Lower lobe of right lung (tissue), 2 donors: ENCODE measurements around the gene F12. TPM values are rescaled to one million over a fixed set of nuclear protein-coding genes. Genes with fewer than 3 reads are reported as not detected.
"Not testable (repeated sequence)": the region's sequence is repeated elsewhere in the genome, so short reads cannot be mapped to it uniquely, and the experiment has no call there.

Experiments
- ATAC-seq, 2 donors: fragments of 200-7000 bp; cut with Tn5 transposase; one replicate each; pipeline ENCODE4 v1.9.1; 2020 to 2022; ENCODE audit warnings: mild to moderate bottlenecking in 2 of 2, moderate library complexity in 2 of 2
- DNase-seq: peaks from one replicate; pipeline ENCODE4 v3.0.0-alpha.2; 2020
- H3K27ac ChIP-seq: fragments of 200-600 bp; one replicate; pipeline ENCODE4 v1.8.0; 2022
- H3K27me3 ChIP-seq: fragments of 200-600 bp; one replicate; pipeline ENCODE4 v1.8.0; 2022; ENCODE audit warnings: low read depth
- H3K36me3 ChIP-seq: fragments of 200-600 bp; one replicate; pipeline ENCODE4 v1.8.0; 2022; ENCODE audit warnings: mild to moderate bottlenecking
- H3K4me1 ChIP-seq: fragments of 200-600 bp; one replicate; pipeline ENCODE4 v1.8.0; 2022
- H3K4me3 ChIP-seq: fragments of 200-600 bp; one replicate; pipeline ENCODE4 v1.8.0; 2022; ENCODE audit warnings: mild to moderate bottlenecking
- H3K9me3 ChIP-seq: fragments of 200-600 bp; one replicate; pipeline ENCODE4 v1.8.0; 2022
- intact Hi-C: fragments of 100-400 bp; cut with DNase I; formaldehyde crosslinking; loops from one replicate; pipeline ENCODE4 v1.11.0; 2022
- total RNA-seq: library from RNA; stranded (reverse); fragmentation: NEBNext Ultra II Directional; extraction: Animal tissue kit (Norgen Biotek cat#: 25700); gene quantifications from one replicate; pipeline ENCODE4 v1.2.1, GENCODE V29; 2021
- TF ChIP-seq, protein P1 (sequence below): fragments of 200-600 bp; IDR thresholded peaks from one replicate; pipeline ENCODE4 v1.8.0; 2022; ENCODE audit warnings: antibody characterized with exemption, mild to moderate bottlenecking
- donor health status: DM: no; HTN: yes; CAD: no; lungs with severe emphysema.

Gene F12
- total RNA-seq, 1 donor from 2014 or later: 0.80 TPM

DNA sequence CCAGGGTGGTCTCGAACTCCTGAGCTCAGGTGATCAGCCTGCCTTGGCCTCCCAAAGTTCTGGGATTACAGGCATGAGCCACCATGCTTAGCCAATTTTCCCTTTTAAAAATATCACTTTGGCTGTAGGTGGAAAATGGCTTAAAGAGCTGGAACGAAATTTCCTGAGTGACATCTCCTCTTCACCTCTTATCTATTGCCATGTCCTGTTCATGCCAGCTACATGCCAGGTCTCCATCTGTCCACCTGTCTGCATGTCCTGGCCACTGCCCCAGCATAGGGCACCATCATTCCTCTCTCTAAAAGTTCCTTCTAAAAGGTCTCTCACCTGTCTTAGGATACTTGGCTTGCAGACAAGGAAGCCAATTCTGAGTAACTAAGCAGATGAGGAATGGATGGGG, 14.3 kb upstream of the F12 start:
- Histone ChIP-seq H3K4me3 (no peak overlapping the region), H3K27ac (no peak overlapping the region), H3K4me1 (peaks cover 23% of the 10 kb centered on the region), H3K27me3 (no peaks in the 10 kb centered on the region), H3K36me3 (no peaks in the 10 kb centered on the region), H3K9me3 (no peaks in the 10 kb centered on the region)
- DNase-seq: no peak
- TF ChIP-seq, protein P1, sequence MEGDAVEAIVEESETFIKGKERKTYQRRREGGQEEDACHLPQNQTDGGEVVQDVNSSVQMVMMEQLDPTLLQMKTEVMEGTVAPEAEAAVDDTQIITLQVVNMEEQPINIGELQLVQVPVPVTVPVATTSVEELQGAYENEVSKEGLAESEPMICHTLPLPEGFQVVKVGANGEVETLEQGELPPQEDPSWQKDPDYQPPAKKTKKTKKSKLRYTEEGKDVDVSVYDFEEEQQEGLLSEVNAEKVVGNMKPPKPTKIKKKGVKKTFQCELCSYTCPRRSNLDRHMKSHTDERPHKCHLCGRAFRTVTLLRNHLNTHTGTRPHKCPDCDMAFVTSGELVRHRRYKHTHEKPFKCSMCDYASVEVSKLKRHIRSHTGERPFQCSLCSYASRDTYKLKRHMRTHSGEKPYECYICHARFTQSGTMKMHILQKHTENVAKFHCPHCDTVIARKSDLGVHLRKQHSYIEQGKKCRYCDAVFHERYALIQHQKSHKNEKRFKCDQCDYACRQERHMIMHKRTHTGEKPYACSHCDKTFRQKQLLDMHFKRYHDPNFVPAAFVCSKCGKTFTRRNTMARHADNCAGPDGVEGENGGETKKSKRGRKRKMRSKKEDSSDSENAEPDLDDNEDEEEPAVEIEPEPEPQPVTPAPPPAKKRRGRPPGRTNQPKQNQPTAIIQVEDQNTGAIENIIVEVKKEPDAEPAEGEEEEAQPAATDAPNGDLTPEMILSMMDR: no peak
- ATAC-seq: no peak
- intact Hi-C loops: no loop called here

DNA sequence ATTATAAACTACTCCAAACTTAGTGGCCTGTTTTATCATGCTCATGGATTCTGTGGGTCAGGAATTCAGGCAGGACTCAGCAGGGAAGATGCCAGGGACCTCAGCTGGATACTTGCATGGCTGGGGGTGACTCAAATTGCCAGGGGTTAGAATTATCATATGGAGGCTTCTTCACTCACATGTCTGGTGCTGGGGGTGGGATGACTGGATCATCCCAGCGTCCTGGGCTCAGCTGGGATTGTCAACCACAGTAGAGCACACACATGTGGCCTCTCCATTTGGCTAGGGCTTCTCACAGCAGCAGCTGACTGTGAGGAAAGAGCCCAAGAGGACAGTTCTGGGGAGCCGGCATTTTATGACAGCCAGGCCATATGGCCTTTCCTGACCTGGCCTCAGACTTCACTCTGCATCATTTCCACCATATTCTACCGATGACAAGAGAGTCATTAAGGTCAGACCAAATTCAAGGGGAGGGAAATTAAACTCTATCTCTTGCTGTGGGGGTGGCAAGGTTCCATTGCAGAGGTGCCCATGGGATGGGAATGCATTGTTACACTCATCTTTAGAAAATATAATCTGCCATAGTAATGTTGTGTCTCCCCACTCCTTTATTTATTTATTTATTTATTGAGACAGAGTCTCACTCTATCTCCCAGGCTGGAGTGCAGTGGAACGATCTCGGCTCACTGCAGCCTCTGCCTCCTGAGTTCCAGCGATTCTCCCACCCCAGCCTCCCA, 11.9 kb upstream of the F12 start:
- no peaks in the 10 kb centered on the region for H3K36me3 ChIP-seq
- no peaks in the 10 kb centered on the region for H3K9me3 ChIP-seq
- no peak overlapping the region for H3K4me3 ChIP-seq
- H3K27ac ChIP-seq: no peak overlapping the region
- DNase-seq (no peak), ATAC-seq (no peak)
- no peaks in the 10 kb centered on the region for H3K27me3 ChIP-seq
- intact Hi-C loops: no loop called here
- peaks cover 19% of the 10 kb centered on the region for H3K4me1 ChIP-seq
- TF ChIP-seq, protein P1: no peak

DNA sequence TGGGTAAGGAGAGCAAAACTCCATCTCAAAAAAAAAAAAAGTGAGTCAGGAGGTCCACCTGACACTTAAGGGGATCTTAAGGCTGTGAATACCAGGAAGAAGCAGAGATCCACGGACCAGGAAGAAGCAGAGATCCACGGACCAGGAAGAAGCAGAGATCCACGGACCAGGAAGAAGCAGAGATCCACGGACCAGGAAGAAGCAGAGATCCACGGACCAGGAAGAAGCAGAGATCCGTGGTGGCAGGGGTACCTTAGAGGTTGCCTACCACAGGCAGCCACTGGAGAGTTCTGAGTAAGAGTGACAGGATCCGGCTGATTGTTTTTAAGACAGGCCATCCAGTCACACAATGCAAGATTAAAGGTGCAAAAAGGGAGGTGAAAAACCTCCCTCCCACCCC, 11.1 kb upstream of the F12 start:
- H3K4me3 ChIP-seq, H3K27ac ChIP-seq, ATAC-seq, H3K36me3 ChIP-seq, intact Hi-C loops, H3K9me3 ChIP-seq, H3K27me3 ChIP-seq, DNase-seq: not testable (repeated sequence)
- peaks cover 17% of the 10 kb centered on the region for H3K4me1 ChIP-seq

DNA sequence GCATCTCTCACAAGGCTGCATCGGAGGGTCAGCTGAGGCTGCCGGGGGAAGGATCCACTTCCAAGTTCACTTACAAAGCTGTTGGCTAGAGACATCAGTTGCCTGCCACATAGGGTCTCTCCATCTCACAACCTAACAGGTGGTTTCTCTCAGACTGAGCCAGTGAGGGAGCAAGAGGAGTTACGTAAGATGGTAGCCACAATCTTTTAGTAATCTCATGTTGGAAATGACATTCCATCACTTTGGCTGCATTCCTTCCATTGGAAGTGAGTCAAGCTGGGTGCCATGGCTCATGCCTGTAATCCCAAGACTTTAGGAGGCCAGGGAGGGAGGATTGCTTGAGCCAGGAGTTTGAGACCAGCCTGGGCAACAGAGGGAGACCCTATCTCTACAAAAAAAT, 9.7 kb upstream of the F12 start:
- ATAC-seq (peak; percentile 29 to 37), DNase-seq (no peak)
- intact Hi-C loops: no loop called here
- Histone ChIP-seq H3K36me3 (no peaks in the 10 kb centered on the region), H3K4me1 (peaks cover 12% of the 10 kb centered on the region), H3K27ac (no peak overlapping the region), H3K27me3 (no peaks in the 10 kb centered on the region), H3K4me3 (no peak overlapping the region), H3K9me3 (no peaks in the 10 kb centered on the region)
- TF ChIP-seq, protein P1: no peak

DNA sequence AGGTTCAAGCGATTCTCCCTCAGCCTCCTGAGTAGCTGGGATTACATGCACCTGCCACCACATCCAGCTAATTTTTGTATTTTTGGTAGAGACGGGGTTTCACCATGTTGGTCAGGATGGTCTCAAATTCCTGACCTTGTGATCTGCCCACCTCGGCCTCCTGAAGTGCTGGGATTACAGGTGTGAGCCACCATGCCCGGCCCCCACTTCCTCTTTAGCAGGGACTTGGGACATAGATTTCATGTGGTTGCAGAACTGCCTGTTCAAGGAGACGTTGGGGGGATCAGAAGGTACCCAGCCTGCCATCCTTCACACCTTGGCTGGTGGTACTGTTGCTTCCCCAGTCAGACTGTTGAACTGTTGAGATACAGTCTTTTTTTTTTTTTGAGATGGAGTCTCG, 7.7 kb upstream of the F12 start:
- ATAC-seq, H3K36me3 ChIP-seq, H3K9me3 ChIP-seq, H3K27me3 ChIP-seq, H3K4me3 ChIP-seq, intact Hi-C loops, DNase-seq: not testable (repeated sequence)
- H3K27ac ChIP-seq: peak overlapping the region; percentile 73
- peaks cover 12% of the 10 kb centered on the region for H3K4me1 ChIP-seq

DNA sequence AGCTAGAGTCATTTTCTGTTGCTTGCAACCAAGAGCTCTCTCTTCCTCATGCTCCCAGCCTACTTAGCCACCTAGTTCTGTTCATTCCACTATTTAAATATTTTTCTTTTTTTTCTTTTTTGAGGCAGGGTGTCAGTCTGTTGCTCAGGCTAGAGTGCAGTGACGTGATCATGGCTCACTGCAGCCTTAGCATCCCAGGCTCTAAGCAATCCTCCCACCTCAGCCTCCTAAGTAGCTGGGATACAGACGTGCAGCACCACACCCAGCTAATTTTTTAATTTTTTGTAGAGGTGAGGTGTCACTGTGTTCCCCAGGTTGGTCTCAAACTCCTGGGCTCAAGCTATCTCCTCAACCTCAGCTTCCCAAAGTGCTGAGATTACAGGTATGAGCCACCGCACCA, 5.1 kb upstream of the F12 start:
- H3K4me3 ChIP-seq: no peak overlapping the region
- H3K36me3 ChIP-seq: no peaks in the 10 kb centered on the region
- TF ChIP-seq, protein P1: no peak
- peaks cover 12% of the 10 kb centered on the region for H3K4me1 ChIP-seq
- H3K9me3 ChIP-seq: no peaks in the 10 kb centered on the region
- no peak overlapping the region for H3K27ac ChIP-seq
- no peaks in the 10 kb centered on the region for H3K27me3 ChIP-seq
- ATAC-seq (no peak), DNase-seq (no peak)
- intact Hi-C loops: no loop called here
